Neural cell (in vitro differentiated cells): ENCODE results near the gene ADARB2. TPM values are rescaled to one million over a fixed set of nuclear protein-coding genes. Genes with fewer than 3 reads are reported as not detected.
"Not testable (repeated sequence)": the region's sequence is repeated elsewhere in the genome, so short reads cannot be mapped to it uniquely, and the experiment has no call there.

Experiments
- H2AFZ ChIP-seq: fragments of 200-600, 300-800 bp; sonication (generic), shearing (Covaris generic); 2 replicates; pipeline ENCODE4 v1.6.0; 2014; ENCODE audit warnings: low read depth, mild to moderate bottlenecking, antibody characterized with exemption, low read length, moderate library complexity
- H3F3A ChIP-seq: fragments of 200-600 bp; shearing (Covaris generic); 2 replicates; pipeline ENCODE4 v1.6.1; 2016; ENCODE audit warnings: mild to moderate bottlenecking, moderate library complexity, mixed read lengths, antibody characterized with exemption, low read length; ENCODE audit not compliant: insufficient read depth, poor library complexity, severe bottlenecking
- H3K27ac ChIP-seq: fragments of 200-600, 300-800 bp; sonication (generic), shearing (Covaris generic); 2 replicates; pipeline ENCODE4 v1.5.1; 2014; ENCODE audit warnings: mild to moderate bottlenecking, low read length, moderate library complexity
- H3K27me3 ChIP-seq: fragments of 300-800, 200-600 bp; sonication (generic), shearing (Covaris generic); 2 replicates; pipeline ENCODE4 v1.6.0; 2014; ENCODE audit warnings: mild to moderate bottlenecking, low read depth, low read length, moderate library complexity; ENCODE audit not compliant: insufficient read depth
- H3K36me3 ChIP-seq: fragments of 300-800, 200-600 bp; sonication (generic), shearing (Covaris generic); 2 replicates; pipeline ENCODE4 v1.5.1; 2014; ENCODE audit warnings: mild to moderate bottlenecking, antibody characterized with exemption, low read length, moderate library complexity; ENCODE audit not compliant: insufficient read depth
- H3K4me2 ChIP-seq: fragments of 300-800, 200-600 bp; sonication (generic), shearing (Covaris generic); 2 replicates; pipeline ENCODE4 v1.6.0; 2014; ENCODE audit warnings: mild to moderate bottlenecking, low read length
- H3K4me3 ChIP-seq: fragments of 300-800, 200-600 bp; sonication (generic), shearing (Covaris generic); 2 replicates; pipeline ENCODE4 v1.5.1; 2014; ENCODE audit warnings: mild to moderate bottlenecking, low read length, moderate library complexity
- H3K79me2 ChIP-seq: fragments of 200-600 bp; shearing (Covaris generic); replicated peaks from 2 replicates; pipeline ENCODE4 v1.6.0; 2014; ENCODE audit warnings: mild to moderate bottlenecking, low read length, moderate library complexity; ENCODE audit not compliant: insufficient read depth
- H3K9ac ChIP-seq: fragments of 300-800, 200-600 bp; sonication (generic), shearing (Covaris generic); 2 replicates; pipeline ENCODE4 v1.6.1; 2016; ENCODE audit warnings: mild to moderate bottlenecking, low read length, mixed read lengths
- H3K9me2 ChIP-seq: fragments of 200-600 bp; shearing (Covaris generic); 2 replicates; pipeline ENCODE4 v1.6.1; 2016; ENCODE audit warnings: mild to moderate bottlenecking, low read length, mixed read lengths; ENCODE audit not compliant: insufficient read depth
- H3K9me3 ChIP-seq: fragments of 200-600, 300-800 bp; sonication (generic), shearing (Covaris generic); 2 replicates; pipeline ENCODE4 v1.6.1; 2016; ENCODE audit warnings: mild to moderate bottlenecking, mixed run types, low read length, moderate library complexity, mixed read lengths
- H4K20me1 ChIP-seq: fragments of 200-600 bp; shearing (Covaris generic); 2 replicates; pipeline ENCODE4 v1.6.1; 2016; ENCODE audit warnings: mild to moderate bottlenecking, mixed run types; ENCODE audit not compliant: insufficient read depth
- EP300 ChIP-seq: fragments of 450-650 bp; conservative IDR thresholded peaks from 2 replicates; pipeline ENCODE4 v1.6.1; 2014; ENCODE audit warnings: antibody characterized with exemption, mild to moderate bottlenecking, moderate library complexity; ENCODE audit not compliant: poor library complexity, severe bottlenecking
- EZH2 ChIP-seq: fragments of 200-600, 300-800 bp; shearing (Covaris generic), sonication (generic); IDR thresholded peaks from 2 replicates; pipeline ENCODE4 v1.6.1; 2014; ENCODE audit warnings: antibody characterized with exemption, low read length, borderline replicate concordance, mild to moderate bottlenecking; ENCODE audit not compliant: insufficient read depth, poor library complexity, severe bottlenecking
- MXI1 ChIP-seq: fragments of 450-650 bp; conservative IDR thresholded peaks from 2 replicates; pipeline ENCODE4 v1.6.1; 2014; ENCODE audit warnings: antibody characterized with exemption, mild to moderate bottlenecking; ENCODE audit not compliant: poor library complexity, severe bottlenecking
- POLR2AphosphoS5 ChIP-seq: IDR thresholded peaks from 2 replicates; pipeline ENCODE4 v1.6.1; 2012
- RAD21 ChIP-seq: fragments of 450-650 bp; conservative IDR thresholded peaks from 2 replicates; pipeline ENCODE4 v1.6.1; 2014; ENCODE audit warnings: antibody characterized with exemption, mild to moderate bottlenecking, moderate library complexity
- SMC3 ChIP-seq: fragments of 450-650 bp; conservative IDR thresholded peaks from 2 replicates; pipeline ENCODE4 v1.6.1; 2014; ENCODE audit warnings: antibody characterized with exemption, mild to moderate bottlenecking, moderate library complexity; ENCODE audit not compliant: poor library complexity
- TAF1 ChIP-seq: IDR thresholded peaks from 2 replicates; pipeline ENCODE4 v1.6.1; 2012; ENCODE audit warnings: low read depth
- polyA plus RNA-seq: library from polyadenylated mRNA; depleted of rRNA; stranded (reverse); fragments of >200 nt; gene quantifications from 2 replicates; pipeline ENCODE4 v1.2.3, GENCODE V29; 2014
- TF ChIP-seq, protein P1 (sequence below): fragments of 450-650 bp; IDR thresholded peaks from 2 replicates; pipeline ENCODE4 v1.5.1; 2014; ENCODE audit warnings: antibody characterized with exemption, mild to moderate bottlenecking, moderate library complexity; ENCODE audit not compliant: poor library complexity, severe bottlenecking
- TF ChIP-seq, protein P2 (sequence below): IDR thresholded peaks from 2 replicates; pipeline ENCODE4 v1.6.1; 2012; ENCODE audit warnings: borderline replicate concordance

ADARB2 gene
- polyA plus RNA-seq, 1 donor from 2014 or later = 3.6 TPM

DNA sequence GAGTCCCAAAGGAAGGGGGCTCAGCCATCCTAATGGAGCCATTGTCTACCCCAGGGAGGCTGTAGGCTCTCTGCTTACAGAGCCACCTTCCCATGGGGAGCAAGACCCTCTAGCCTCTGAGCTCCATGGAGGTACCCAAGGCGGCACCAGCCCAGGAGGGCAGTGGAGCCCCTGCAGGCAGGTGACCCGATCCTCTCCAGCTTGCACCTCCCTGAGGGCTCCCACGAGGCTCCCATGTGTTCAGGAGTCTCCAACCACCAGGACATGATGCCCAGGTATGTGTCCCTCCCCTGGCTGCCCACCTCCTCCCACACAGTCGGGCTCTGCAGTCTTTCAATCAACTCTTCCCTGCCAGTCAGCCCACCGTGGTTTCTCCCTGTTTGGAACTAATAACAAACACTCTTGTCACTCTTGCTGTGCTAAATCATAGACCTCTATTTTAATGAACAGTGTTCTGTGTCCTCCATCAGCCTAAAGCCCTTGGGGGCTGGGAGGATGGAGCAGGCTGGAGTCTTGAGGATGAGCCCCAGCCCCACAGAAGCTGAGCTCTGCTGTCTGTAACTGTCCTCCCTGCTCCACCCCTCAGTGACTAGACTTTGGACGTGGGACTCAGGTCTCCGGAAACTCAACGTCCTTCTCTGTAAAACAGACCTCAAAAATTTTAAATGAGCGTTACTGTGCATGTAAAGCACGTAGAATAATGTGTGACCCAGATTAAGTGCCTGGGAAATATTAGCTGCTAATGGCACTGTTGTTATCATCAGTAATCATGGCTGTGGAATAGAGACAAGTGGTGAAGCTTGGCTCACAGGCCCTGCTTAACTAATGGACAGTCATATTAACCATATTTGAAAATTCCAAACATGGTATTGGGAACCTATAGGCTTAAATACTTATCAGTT, 382.3 kb downstream of the ADARB2 start:
- no peak overlapping the region for H3K4me2 ChIP-seq
- H3K36me3 ChIP-seq = no peaks in the 10 kb centered on the region
- TF ChIP-seq EP300 (no peak), POLR2AphosphoS5 (no peak), EZH2 (no peak), SMC3 (no peak), RAD21 (no peak), TAF1 (no peak), MXI1 (no peak)
- TF ChIP-seq, protein P1, sequence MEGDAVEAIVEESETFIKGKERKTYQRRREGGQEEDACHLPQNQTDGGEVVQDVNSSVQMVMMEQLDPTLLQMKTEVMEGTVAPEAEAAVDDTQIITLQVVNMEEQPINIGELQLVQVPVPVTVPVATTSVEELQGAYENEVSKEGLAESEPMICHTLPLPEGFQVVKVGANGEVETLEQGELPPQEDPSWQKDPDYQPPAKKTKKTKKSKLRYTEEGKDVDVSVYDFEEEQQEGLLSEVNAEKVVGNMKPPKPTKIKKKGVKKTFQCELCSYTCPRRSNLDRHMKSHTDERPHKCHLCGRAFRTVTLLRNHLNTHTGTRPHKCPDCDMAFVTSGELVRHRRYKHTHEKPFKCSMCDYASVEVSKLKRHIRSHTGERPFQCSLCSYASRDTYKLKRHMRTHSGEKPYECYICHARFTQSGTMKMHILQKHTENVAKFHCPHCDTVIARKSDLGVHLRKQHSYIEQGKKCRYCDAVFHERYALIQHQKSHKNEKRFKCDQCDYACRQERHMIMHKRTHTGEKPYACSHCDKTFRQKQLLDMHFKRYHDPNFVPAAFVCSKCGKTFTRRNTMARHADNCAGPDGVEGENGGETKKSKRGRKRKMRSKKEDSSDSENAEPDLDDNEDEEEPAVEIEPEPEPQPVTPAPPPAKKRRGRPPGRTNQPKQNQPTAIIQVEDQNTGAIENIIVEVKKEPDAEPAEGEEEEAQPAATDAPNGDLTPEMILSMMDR = no peak
- TF ChIP-seq, protein P2, sequence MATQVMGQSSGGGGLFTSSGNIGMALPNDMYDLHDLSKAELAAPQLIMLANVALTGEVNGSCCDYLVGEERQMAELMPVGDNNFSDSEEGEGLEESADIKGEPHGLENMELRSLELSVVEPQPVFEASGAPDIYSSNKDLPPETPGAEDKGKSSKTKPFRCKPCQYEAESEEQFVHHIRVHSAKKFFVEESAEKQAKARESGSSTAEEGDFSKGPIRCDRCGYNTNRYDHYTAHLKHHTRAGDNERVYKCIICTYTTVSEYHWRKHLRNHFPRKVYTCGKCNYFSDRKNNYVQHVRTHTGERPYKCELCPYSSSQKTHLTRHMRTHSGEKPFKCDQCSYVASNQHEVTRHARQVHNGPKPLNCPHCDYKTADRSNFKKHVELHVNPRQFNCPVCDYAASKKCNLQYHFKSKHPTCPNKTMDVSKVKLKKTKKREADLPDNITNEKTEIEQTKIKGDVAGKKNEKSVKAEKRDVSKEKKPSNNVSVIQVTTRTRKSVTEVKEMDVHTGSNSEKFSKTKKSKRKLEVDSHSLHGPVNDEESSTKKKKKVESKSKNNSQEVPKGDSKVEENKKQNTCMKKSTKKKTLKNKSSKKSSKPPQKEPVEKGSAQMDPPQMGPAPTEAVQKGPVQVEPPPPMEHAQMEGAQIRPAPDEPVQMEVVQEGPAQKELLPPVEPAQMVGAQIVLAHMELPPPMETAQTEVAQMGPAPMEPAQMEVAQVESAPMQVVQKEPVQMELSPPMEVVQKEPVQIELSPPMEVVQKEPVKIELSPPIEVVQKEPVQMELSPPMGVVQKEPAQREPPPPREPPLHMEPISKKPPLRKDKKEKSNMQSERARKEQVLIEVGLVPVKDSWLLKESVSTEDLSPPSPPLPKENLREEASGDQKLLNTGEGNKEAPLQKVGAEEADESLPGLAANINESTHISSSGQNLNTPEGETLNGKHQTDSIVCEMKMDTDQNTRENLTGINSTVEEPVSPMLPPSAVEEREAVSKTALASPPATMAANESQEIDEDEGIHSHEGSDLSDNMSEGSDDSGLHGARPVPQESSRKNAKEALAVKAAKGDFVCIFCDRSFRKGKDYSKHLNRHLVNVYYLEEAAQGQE = no peak
- no peak overlapping the region for H3K4me3 ChIP-seq
- no peak overlapping the region for H3K27ac ChIP-seq
- H4K20me1 ChIP-seq = no peaks in the 10 kb centered on the region
- no peaks in the 10 kb centered on the region for H3F3A ChIP-seq
- no peaks in the 10 kb centered on the region for H3K79me2 ChIP-seq
- H3K9me3 ChIP-seq = no peaks in the 10 kb centered on the region
- no peaks in the 10 kb centered on the region for H3K27me3 ChIP-seq
- no peak overlapping the region for H2AFZ ChIP-seq
- no peak overlapping the region for H3K9ac ChIP-seq
- no peaks in the 10 kb centered on the region for H3K9me2 ChIP-seq

DNA sequence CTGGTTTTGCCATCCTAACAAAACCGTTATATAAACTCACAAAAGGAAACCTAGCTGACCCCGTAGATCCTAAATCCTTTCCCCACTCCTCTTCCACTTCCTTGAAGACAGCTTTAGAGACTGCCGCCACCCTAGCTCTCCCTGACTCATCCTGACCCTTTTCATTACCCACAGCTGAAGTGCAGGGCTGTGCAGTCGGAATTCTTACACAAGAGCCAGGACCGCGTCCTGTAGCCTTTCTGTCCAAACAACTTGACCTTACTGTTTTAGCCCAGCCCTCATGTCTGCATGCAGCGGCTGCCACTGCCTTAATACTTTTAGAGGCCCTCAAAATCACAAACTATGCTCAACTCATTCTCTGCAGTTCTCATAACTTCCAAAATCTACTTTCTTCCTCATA, 385.0 kb downstream of the ADARB2 start:
- not testable (repeated sequence) for H3K36me3 ChIP-seq, H3K9me2 ChIP-seq, H3K4me2 ChIP-seq, H3F3A ChIP-seq, H3K79me2 ChIP-seq, H3K27ac ChIP-seq, H4K20me1 ChIP-seq, H3K9me3 ChIP-seq, H3K4me3 ChIP-seq, H2AFZ ChIP-seq, H3K27me3 ChIP-seq, H3K9ac ChIP-seq
